NB4 (cell line): ENCODE data around the gene CGB1.

ENCODE experiments used
- POLR2A ChIP-seq: IDR thresholded peaks from 2 replicates; pipeline ENCODE4 v1.6.1; 2011; ENCODE audit warnings: mild to moderate bottlenecking; ENCODE audit not compliant: insufficient read length; ENCODE audit errors: extremely low read depth
- TF ChIP-seq, protein P1 (sequence below): IDR thresholded peaks from one replicate; pipeline ENCODE4 v1.5.1; 2012; ENCODE audit warnings: low read depth, low read length

DNA sequence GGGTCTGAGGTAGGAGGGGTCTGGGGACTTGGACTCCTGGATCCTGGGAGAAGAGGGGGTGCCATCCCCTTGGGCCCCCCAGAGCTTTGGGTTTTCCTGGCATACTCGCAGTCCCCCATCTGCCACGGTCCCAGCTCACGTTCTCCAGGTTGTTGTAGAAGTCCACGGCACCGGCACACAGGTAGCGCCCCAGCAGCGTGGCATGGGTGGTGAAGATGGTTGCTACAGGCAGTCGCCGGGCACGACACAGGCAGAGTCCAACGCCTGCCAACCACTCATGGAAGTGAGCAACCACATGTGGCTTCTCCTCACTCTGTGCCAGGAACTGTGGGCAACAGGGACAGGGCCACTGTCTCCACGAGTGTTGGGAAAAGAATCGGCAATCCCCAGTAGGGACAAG lies 51.0 kb downstream of the CGB1 start:
- no peak for TF ChIP-seq POLR2A
- TF ChIP-seq, protein P1, sequence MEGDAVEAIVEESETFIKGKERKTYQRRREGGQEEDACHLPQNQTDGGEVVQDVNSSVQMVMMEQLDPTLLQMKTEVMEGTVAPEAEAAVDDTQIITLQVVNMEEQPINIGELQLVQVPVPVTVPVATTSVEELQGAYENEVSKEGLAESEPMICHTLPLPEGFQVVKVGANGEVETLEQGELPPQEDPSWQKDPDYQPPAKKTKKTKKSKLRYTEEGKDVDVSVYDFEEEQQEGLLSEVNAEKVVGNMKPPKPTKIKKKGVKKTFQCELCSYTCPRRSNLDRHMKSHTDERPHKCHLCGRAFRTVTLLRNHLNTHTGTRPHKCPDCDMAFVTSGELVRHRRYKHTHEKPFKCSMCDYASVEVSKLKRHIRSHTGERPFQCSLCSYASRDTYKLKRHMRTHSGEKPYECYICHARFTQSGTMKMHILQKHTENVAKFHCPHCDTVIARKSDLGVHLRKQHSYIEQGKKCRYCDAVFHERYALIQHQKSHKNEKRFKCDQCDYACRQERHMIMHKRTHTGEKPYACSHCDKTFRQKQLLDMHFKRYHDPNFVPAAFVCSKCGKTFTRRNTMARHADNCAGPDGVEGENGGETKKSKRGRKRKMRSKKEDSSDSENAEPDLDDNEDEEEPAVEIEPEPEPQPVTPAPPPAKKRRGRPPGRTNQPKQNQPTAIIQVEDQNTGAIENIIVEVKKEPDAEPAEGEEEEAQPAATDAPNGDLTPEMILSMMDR: no peak
